ENCODE measurements around the gene LHFPL5.

Gene LHFPL5

GRCh38 chr6:35790683-35791082 is 14.5 kb upstream of the LHFPL5 start:
- no peak for FAIRE-seq
- no peak for DNase-seq (ENCODE audit: low spot score)

GRCh38 chr6:35794536-35795452 is 10.4 kb upstream of the LHFPL5 start:
- FAIRE-seq (no peak), DNase-seq (ENCODE audit: low spot score) (no peak)

GRCh38 chr6:35795453-35796071 is 9.6 kb upstream of the LHFPL5 start:
- DNase-seq (ENCODE audit: low spot score) (no peak), FAIRE-seq (no peak)

GRCh38 chr6:35796236-35796635 is 8.9 kb upstream of the LHFPL5 start:
- no peak for FAIRE-seq
- DNase-seq (ENCODE audit: low spot score), result no peak

- DNase-seq (ENCODE audit: low spot score) (no peak), FAIRE-seq (no peak)
Observed at GRCh38 chr6:35797837-35798526, 7.2 kb upstream of the LHFPL5 start.

- FAIRE-seq (no peak), DNase-seq (ENCODE audit: low spot score) (no peak)
Observed at GRCh38 chr6:35798706-35799105, 6.4 kb upstream of the LHFPL5 start.

- no peak for FAIRE-seq
- no peak for DNase-seq (ENCODE audit: low spot score)
Observed at GRCh38 chr6:35801148-35801547, 4.0 kb upstream of the LHFPL5 start.

- FAIRE-seq (no peak), DNase-seq (ENCODE audit: low spot score) (no peak)
Observed at GRCh38 chr6:35808688-35809087, 3.5 kb downstream of the LHFPL5 start.

- FAIRE-seq, result no peak
- no peak for DNase-seq (ENCODE audit: low spot score)
Observed at GRCh38 chr6:35809809-35810208, 4.7 kb downstream of the LHFPL5 start.

GRCh38 chr6:35810971-35811698 is 6.0 kb downstream of the LHFPL5 start:
- FAIRE-seq, result peak; percentile 92
- DNase-seq (ENCODE audit: low spot score), result peak; percentile 96

GRCh38 chr6:35811699-35811995 is 6.5 kb downstream of the LHFPL5 start:
- DNase-seq (ENCODE audit: low spot score) (no peak), FAIRE-seq (no peak)

- FAIRE-seq (no peak), DNase-seq (ENCODE audit: low spot score) (no peak)
Observed at GRCh38 chr6:35817515-35817914, 12.4 kb downstream of the LHFPL5 start.

- DNase-seq (ENCODE audit: low spot score), result no peak
- FAIRE-seq, result no peak
Observed at GRCh38 chr6:35823601-35824000, 18.4 kb downstream of the LHFPL5 start.

GRCh38 chr6:35824552-35825192 is 19.5 kb downstream of the LHFPL5 start:
- FAIRE-seq (no peak), DNase-seq (ENCODE audit: low spot score) (no peak)

- FAIRE-seq, result no peak
Observed at GRCh38 chr6:35829306-35829705, 24.2 kb downstream of the LHFPL5 start.

GRCh38 chr6:35831257-35832007 is 26.3 kb downstream of the LHFPL5 start:
- FAIRE-seq (no peak), DNase-seq (ENCODE audit: low spot score) (no peak)

More at GRCh38 chr6:35829306-35829705, 24.2 kb downstream of the LHFPL5 start:
- DNase-seq (ENCODE audit: low spot score), result no peak

GRCh38 chr6:35833536-35833935 is 28.4 kb downstream of the LHFPL5 start:
- FAIRE-seq (no peak), DNase-seq (ENCODE audit: low spot score) (no peak)

- FAIRE-seq, result no peak
- no peak for DNase-seq (ENCODE audit: low spot score)
Observed at GRCh38 chr6:35839019-35839418, 33.9 kb downstream of the LHFPL5 start.

- DNase-seq (ENCODE audit: low spot score) (no peak), FAIRE-seq (no peak)
Observed at GRCh38 chr6:35842381-35842780, 37.2 kb downstream of the LHFPL5 start.

- no peak for FAIRE-seq
- DNase-seq (ENCODE audit: low spot score), result no peak
Observed at GRCh38 chr6:35844290-35844689, 39.1 kb downstream of the LHFPL5 start.
